Right lobe of liver (tissue), 6 donors: ENCODE measurements around the gene WDFY3. TPM values are rescaled to one million over a fixed set of nuclear protein-coding genes. Genes with fewer than 3 reads are reported as not detected.

ENCODE experiments used
- ATAC-seq, 4 donors: fragments of 200-7000 bp; cut with Tn5 transposase; one replicate each; pipeline ENCODE4 v1.9.1; 2020; ENCODE audit warnings: mild to moderate bottlenecking in 4 of 4, moderate library complexity in 4 of 4
- DNase-seq, 3 donors: peaks; one replicate each; pipeline ENCODE4 v3.0.0-alpha.2; 2020
- H3K27ac ChIP-seq, 3 donors: fragments of 200-600 bp; one replicate each; pipeline ENCODE4 v1.8.0; 2022
- H3K27me3 ChIP-seq, 2 donors: fragments of 200-600 bp; one replicate each; pipeline ENCODE4 v1.8.0; 2022
- H3K36me3 ChIP-seq, 4 donors: fragments of 200-600 bp; sonication (generic) in 1 of 4; one replicate each; pipeline versions ENCODE4 v1.5.1 to v1.8.0; 2017 to 2022; ENCODE audit warnings: control low read depth in 1 of 4
- H3K4me1 ChIP-seq, 4 donors: fragments of 200-600 bp; sonication (generic) in 1 of 4; one replicate each; pipeline versions ENCODE4 v1.5.1 to v1.8.0; 2017 to 2022; ENCODE audit warnings: control low read depth in 1 of 4
- H3K4me3 ChIP-seq, 3 donors: fragments of 200-600 bp; one replicate each; pipeline ENCODE4 v1.8.0; 2022
- H3K9me3 ChIP-seq, 4 donors: fragments of 200-600 bp; sonication (generic) in 1 of 4; one replicate each; pipeline versions ENCODE4 v1.5.1 to v1.8.0; 2017 to 2022; ENCODE audit warnings: control low read depth in 1 of 4
- POLR2A ChIP-seq: fragments of 450-650 bp; IDR thresholded peaks from one replicate; pipeline ENCODE4 v1.6.1; 2017; ENCODE audit warnings: antibody characterized with exemption, mild to moderate bottlenecking
- WGBS: methylation state at CpG from one replicate; pipeline ENCODE4 v1.1.6; 2018; ENCODE audit warnings: low coverage, low lambda C conversion rate; ENCODE audit not compliant: insufficient coverage; ENCODE audit errors: missing lambda C conversion rate; 5-methylcytosine and 5-hydroxymethylcytosine counted together
- intact Hi-C, 2 donors: fragments of 100-400 bp; cut with DNase I; formaldehyde crosslinking; loops; one replicate each; pipeline versions ENCODE4 v1.11.2 to v1.14.1; 2022
- total RNA-seq, 6 experiments: library from RNA; depleted of rRNA in 2 of 6; stranded (reverse); fragments of >200 nt in 2 of 6; fragmentation: NEBNext Ultra II Directional in 3 of 6; extraction: Animal tissue kit (Norgen Biotek cat#: 25700) in 3 of 6; gene quantifications; one replicate each; pipeline versions ENCODE4 v1.1.0 to v1.2.4, GENCODE V29; 2016 to 2023
- TF ChIP-seq, protein P1 (sequence below), 4 donors: fragments of 200-600 bp in 3 of 4; fragments of 450-650 bp in 1 of 4; IDR thresholded peaks; one replicate each; pipeline versions ENCODE4 v1.5.1 to v1.8.0; 2016 to 2022; ENCODE audit warnings: antibody characterized with exemption in 4 of 4, mild to moderate bottlenecking in 2 of 4
- donor health status: DM: no; HTN: yes; CAD: no.
- donor health status: DM: no; HTN: no; CAD: no.
- donor health status: DM: no; HTN: no; CAD: no.
- donor health status: DM: no; HTN: yes; CAD: no.
- donor health status: DM: no; HTN: yes; CAD: no.

Gene WDFY3
- total RNA-seq, 6 experiments from 2014 or later, result 18.8 to 36.5 (median 25.9) TPM

DNA sequence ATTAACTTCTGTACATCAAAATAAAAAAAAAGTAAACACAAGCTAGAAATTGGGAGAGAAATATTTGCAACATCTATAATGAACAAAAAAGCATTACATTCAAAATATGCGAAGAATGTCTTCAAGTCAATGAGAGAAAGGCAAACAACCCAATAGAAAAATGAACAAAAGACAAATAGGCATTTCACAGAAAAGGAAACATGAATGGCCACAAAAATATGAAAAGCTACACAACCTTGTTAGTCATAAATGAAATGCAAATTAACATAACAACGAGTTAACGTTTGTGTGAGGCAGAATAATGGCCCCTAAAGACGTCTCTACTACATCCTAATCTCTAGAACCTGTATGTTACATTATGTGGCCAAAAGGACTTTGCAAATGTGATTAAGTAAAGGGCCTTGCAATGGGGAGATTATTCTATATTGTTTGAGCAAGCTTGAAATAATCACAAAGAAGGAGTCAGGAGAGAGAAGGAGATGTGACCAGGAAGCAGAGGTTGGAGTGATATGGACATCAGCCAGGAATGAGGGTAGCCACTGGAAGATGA is 86.8 kb downstream of the WDFY3 start:
- Histone ChIP-seq H3K36me3 (no peaks in the 10 kb centered on the region), H3K27me3 (no peaks in the 10 kb centered on the region), H3K27ac (no peak overlapping the region), H3K4me1 (no peaks in the 10 kb centered on the region), H3K4me3 (no peak overlapping the region), H3K9me3 (no peaks in the 10 kb centered on the region)
- ATAC-seq, result no peak
- no peak for DNase-seq
- intact Hi-C loops, result no loop called here
- WGBS, result 77% methylated on average over 4 of the region's 4 CpGs
- TF ChIP-seq, protein P1, sequence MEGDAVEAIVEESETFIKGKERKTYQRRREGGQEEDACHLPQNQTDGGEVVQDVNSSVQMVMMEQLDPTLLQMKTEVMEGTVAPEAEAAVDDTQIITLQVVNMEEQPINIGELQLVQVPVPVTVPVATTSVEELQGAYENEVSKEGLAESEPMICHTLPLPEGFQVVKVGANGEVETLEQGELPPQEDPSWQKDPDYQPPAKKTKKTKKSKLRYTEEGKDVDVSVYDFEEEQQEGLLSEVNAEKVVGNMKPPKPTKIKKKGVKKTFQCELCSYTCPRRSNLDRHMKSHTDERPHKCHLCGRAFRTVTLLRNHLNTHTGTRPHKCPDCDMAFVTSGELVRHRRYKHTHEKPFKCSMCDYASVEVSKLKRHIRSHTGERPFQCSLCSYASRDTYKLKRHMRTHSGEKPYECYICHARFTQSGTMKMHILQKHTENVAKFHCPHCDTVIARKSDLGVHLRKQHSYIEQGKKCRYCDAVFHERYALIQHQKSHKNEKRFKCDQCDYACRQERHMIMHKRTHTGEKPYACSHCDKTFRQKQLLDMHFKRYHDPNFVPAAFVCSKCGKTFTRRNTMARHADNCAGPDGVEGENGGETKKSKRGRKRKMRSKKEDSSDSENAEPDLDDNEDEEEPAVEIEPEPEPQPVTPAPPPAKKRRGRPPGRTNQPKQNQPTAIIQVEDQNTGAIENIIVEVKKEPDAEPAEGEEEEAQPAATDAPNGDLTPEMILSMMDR (IDR thresholded peaks at IDR 0.05), result no peak
- TF ChIP-seq POLR2A, result no peak

DNA sequence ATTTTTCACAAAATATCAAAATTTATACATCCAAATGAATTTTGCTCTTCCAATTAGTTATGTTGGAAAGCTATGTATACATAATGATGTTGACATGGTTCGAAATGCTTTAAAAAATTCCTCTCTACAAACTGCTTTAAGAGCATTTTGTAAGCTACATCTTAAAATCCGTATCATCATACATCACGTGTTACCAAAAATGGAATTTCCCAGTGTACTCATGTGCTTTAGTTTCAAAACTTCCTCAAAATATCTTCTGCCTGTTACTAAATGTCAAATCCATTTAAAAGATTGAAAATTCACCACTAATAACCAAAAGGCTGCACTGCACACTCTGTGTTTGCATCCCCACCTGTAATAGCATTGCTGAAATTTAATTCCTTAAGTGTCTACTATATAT is 87.9 kb downstream of the WDFY3 start:
- intact Hi-C loops, result no loop called here
- Histone ChIP-seq H3K27ac (no peak overlapping the region), H3K9me3 (no peaks in the 10 kb centered on the region), H3K4me1 (no peaks in the 10 kb centered on the region), H3K36me3 (no peaks in the 10 kb centered on the region), H3K4me3 (no peak overlapping the region), H3K27me3 (no peaks in the 10 kb centered on the region)
- TF ChIP-seq, protein P1 (IDR thresholded peaks at IDR 0.05), result no peak
- TF ChIP-seq POLR2A, result no peak
- DNase-seq (no peak), ATAC-seq (no peak)
- WGBS, result 84% methylated on average over 3 of the region's 3 CpGs

DNA sequence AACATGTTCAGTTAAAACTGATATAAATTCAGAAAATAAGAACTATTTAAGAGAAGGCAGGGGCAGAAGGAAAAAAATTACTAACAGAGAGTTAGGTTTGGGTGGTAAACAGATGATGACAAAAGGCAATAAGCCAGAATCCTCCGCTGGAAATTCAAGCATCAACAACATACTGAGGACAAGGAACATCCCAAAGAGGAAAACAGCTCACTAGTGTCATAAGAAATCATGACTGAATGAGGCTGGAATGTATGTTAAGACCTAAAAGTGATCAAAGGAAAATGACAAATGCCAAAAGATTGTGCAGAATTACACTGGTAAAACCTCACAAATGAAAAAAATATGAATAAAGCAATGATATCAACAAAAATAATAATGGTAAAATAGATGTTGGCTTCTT is 88.4 kb downstream of the WDFY3 start:
- 67% methylated on average over 1 of the region's 1 CpG for WGBS
- no peak for TF ChIP-seq POLR2A
- TF ChIP-seq, protein P1 (IDR thresholded peaks at IDR 0.05), result no peak
- ATAC-seq, result no peak

DNA sequence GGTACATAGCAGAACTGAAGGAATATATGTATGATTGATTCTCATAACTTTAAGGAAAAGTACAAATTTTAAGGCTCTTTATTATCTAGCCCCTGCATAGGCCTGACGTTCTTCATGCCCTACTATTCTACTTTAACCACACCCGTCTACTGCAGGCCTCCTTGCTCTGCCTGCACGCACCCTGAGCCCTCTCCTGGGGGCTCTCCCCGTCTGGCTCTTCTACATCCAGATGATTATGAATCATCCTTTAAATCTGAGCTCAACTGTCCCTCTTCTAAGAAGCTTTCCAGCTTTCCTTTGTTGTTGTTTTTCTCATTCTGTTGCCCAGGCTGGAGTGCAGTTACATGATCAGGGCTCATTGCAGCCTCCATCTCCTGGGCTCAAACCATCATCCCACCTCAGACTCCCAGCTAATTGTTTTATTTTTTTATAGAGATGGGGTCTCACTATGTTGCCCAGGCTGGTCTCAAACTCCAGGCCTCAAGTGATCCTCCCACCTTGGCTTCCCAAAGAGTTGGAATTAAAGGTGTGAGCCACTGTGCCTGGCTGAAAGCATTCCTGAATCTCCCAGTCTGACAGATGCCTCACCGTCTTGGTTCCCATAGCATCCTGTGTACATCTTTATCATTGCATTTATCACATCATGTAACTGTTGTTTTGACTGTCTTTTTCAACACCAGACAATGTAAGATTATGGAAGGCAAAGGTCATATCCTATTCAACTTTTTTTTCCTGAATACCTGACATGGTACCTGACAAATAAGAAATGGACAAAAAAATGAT is 89.2 kb downstream of the WDFY3 start:
- intact Hi-C loops, result no loop called here
- H3K27me3 ChIP-seq, result no peaks in the 10 kb centered on the region
- no peak for DNase-seq
- H3K4me1 ChIP-seq, result no peaks in the 10 kb centered on the region
- H3K36me3 ChIP-seq, result no peaks in the 10 kb centered on the region
- no peak overlapping the region for H3K27ac ChIP-seq
- no peak for ATAC-seq
- H3K9me3 ChIP-seq, result no peaks in the 10 kb centered on the region
- no peak overlapping the region for H3K4me3 ChIP-seq
- TF ChIP-seq POLR2A, result no peak
- TF ChIP-seq, protein P1 (IDR thresholded peaks at IDR 0.05), result no peak
- WGBS, result 75% methylated on average over 5 of the region's 5 CpGs

More for the DNA sequence above, 88.4 kb downstream of the WDFY3 start:
- Histone ChIP-seq H3K4me1 (no peaks in the 10 kb centered on the region), H3K4me3 (no peak overlapping the region), H3K9me3 (no peaks in the 10 kb centered on the region), H3K27ac (no peak overlapping the region), H3K27me3 (no peaks in the 10 kb centered on the region), H3K36me3 (no peaks in the 10 kb centered on the region)
- DNase-seq, result no peak
- intact Hi-C loops, result no loop called here
